GM13977 (cell line): ENCODE results near the gene CCNDBP1.
"Not testable (repeated sequence)": the region's sequence is repeated elsewhere in the genome, so short reads cannot be mapped to it uniquely, and the experiment has no call there.

Experiments
- DNase-seq: peaks from one replicate; pipeline ENCODE4 v3.0.0; 2012; ENCODE audit warnings: low spot score
- CTCF ChIP-seq: IDR thresholded peaks from 2 replicates; pipeline ENCODE4 v1.5.1; 2012; ENCODE audit warnings: mild to moderate bottlenecking, control low read depth; ENCODE audit not compliant: insufficient read depth; ENCODE audit errors: extremely low read depth, missing control alignments
- in situ Hi-C: fragments of 300-500 bp; cut with MboI; formaldehyde crosslinking; loops from one replicate; pipeline ENCODE4 v1.12.0; 2022; ENCODE audit warnings: low sequenced_read_pairs, low pct_unique_long_range_greater_than_20kb, mixed read lengths, inconsistent platforms; ENCODE audit not compliant: unreplicated experiment

The CCNDBP1 gene

GRCh38 chr15:43194795-43195194, 9.6 kb downstream of the CCNDBP1 start:
- no peak for TF ChIP-seq CTCF
- in situ Hi-C loops = no loop called here

GRCh38 chr15:43196760-43197548, 11.8 kb downstream of the CCNDBP1 start:
- no peak for DNase-seq
- no peak for TF ChIP-seq CTCF
- in situ Hi-C loops = no loop called here

More at GRCh38 chr15:43194795-43195194, 9.6 kb downstream of the CCNDBP1 start:
- no peak for DNase-seq

- in situ Hi-C loops, DNase-seq: not testable (repeated sequence)
Observed at GRCh38 chr15:43197773-43198172, 12.6 kb downstream of the CCNDBP1 start.

- in situ Hi-C loops, DNase-seq: not testable (repeated sequence)
Observed at GRCh38 chr15:43198556-43198955, 13.4 kb downstream of the CCNDBP1 start.

GRCh38 chr15:43198992-43199391, 13.8 kb downstream of the CCNDBP1 start:
- DNase-seq = no peak
- in situ Hi-C loops = no loop called here
- no peak for TF ChIP-seq CTCF

GRCh38 chr15:43199945-43200488, 14.8 kb downstream of the CCNDBP1 start:
- DNase-seq = no peak
- no peak for TF ChIP-seq CTCF
- in situ Hi-C loops = no loop called here

GRCh38 chr15:43204016-43204901, 19.1 kb downstream of the CCNDBP1 start:
- peak; percentile 65 for DNase-seq
- peak; percentile 77 for TF ChIP-seq CTCF
- in situ Hi-C loops = no loop called here
